HepG2 (cell line): ENCODE data around the gene POC1B. TPM values are rescaled to one million over a fixed set of nuclear protein-coding genes. Genes with fewer than 3 reads are reported as not detected.

ENCODE experiments used
- ARNT ChIP-seq: fragments of 450-650 bp; IDR thresholded peaks from 2 replicates; pipeline ENCODE4 v1.6.1; 2017
- BORCS8-MEF2B ChIP-seq: sonication (generic); formaldehyde crosslinking; IDR thresholded peaks from 2 replicates; pipeline ENCODE4 v1.8.0; 2022; ENCODE audit warnings: mild to moderate bottlenecking, missing genetic modification reagents
- HNRNPH1 ChIP-seq: fragments of 200-400 bp; formaldehyde crosslinking; optimal IDR thresholded peaks from 2 replicates; pipeline ENCODE3; 2017; ENCODE audit warnings: mild to moderate bottlenecking, low read depth, low read length
- KDM4B ChIP-seq: sonication (generic); formaldehyde crosslinking; IDR thresholded peaks from 2 replicates; pipeline ENCODE4 v1.4.0; 2020; ENCODE audit warnings: missing genetic modification reagents
- KLF11 ChIP-seq: IDR thresholded peaks from 2 replicates; pipeline ENCODE4 v1.6.1; 2016; ENCODE audit warnings: missing compliant biosample characterization
- NBN ChIP-seq: fragments of 450-650 bp; conservative IDR thresholded peaks from 2 replicates; pipeline ENCODE4 v1.6.1; 2017
- NR2F2 ChIP-seq: IDR thresholded peaks from 2 replicates; pipeline ENCODE4 v1.6.1; 2012; ENCODE audit warnings: low read depth, inconsistent platforms, borderline replicate concordance
- PAWR ChIP-seq: sonication (generic); formaldehyde crosslinking; IDR thresholded peaks from 2 replicates; pipeline ENCODE4 v1.4.0; 2020; ENCODE audit warnings: missing genetic modification reagents, mild to moderate bottlenecking, borderline replicate concordance
- PRPF4 ChIP-seq: fragments of 200-400 bp; formaldehyde crosslinking; IDR thresholded peaks from 2 replicates; pipeline ENCODE4 v1.6.1; 2016; ENCODE audit warnings: low read length, low read depth; ENCODE audit not compliant: poor library complexity, severe bottlenecking
- RAD51 ChIP-seq: fragments of 450-650 bp; IDR thresholded peaks from 2 replicates; pipeline ENCODE4 v1.6.1; 2016; ENCODE audit warnings: borderline replicate concordance
- RCOR2 ChIP-seq: IDR thresholded peaks from 2 replicates; pipeline ENCODE4 v1.6.1; 2016; ENCODE audit warnings: missing biosample characterization, missing genetic modification reagents
- ZBTB1 ChIP-seq: sonication (generic); formaldehyde crosslinking; IDR thresholded peaks from 2 replicates; pipeline ENCODE4 v1.4.0; 2020; ENCODE audit warnings: missing genetic modification reagents, borderline replicate concordance
- ZBTB7B ChIP-seq: sonication (generic); formaldehyde crosslinking; IDR thresholded peaks from 2 replicates; pipeline ENCODE4 v1.4.0; 2020; ENCODE audit warnings: missing genetic modification reagents
- ZFP91 ChIP-seq: sonication (generic); formaldehyde crosslinking; IDR thresholded peaks from 2 replicates; pipeline ENCODE4 v1.9.0; 2022; ENCODE audit warnings: missing genetic modification reagents, mild to moderate bottlenecking, borderline replicate concordance
- ZNF10 ChIP-seq: sonication (generic); formaldehyde crosslinking; IDR thresholded peaks from 2 replicates; pipeline ENCODE4 v1.4.0; 2020; ENCODE audit warnings: mild to moderate bottlenecking, low read depth, missing genetic modification reagents, borderline replicate concordance
- ZNF124 ChIP-seq: sonication (generic); formaldehyde crosslinking; IDR thresholded peaks from 2 replicates; pipeline ENCODE4 v1.4.0; 2020; ENCODE audit warnings: missing genetic modification reagents
- ZNF235 ChIP-seq: sonication (generic); formaldehyde crosslinking; IDR thresholded peaks from 2 replicates; pipeline ENCODE4 v1.8.1; 2023; ENCODE audit warnings: mild to moderate bottlenecking, missing genetic modification reagents, borderline replicate concordance
- ZNF274 ChIP-seq: sonication (generic); formaldehyde crosslinking; IDR thresholded peaks from 2 replicates; pipeline ENCODE4 v1.5.1; 2020; ENCODE audit warnings: mild to moderate bottlenecking, missing genetic modification reagents
- ZNF569 ChIP-seq: sonication (generic); formaldehyde crosslinking; IDR thresholded peaks from 2 replicates; pipeline ENCODE4 v1.5.0; 2020; ENCODE audit warnings: mild to moderate bottlenecking, missing genetic modification reagents, moderate library complexity, borderline replicate concordance
- ZNF672 ChIP-seq: sonication (generic); formaldehyde crosslinking; IDR thresholded peaks from 2 replicates; pipeline ENCODE4 v1.8.1; 2022; ENCODE audit warnings: missing genetic modification reagents
- ZNF7 ChIP-seq: IDR thresholded peaks from 2 replicates; pipeline ENCODE4 v1.6.1; 2016; ENCODE audit warnings: missing biosample characterization, missing genetic modification reagents
- ZNF746 ChIP-seq: sonication (generic); formaldehyde crosslinking; IDR thresholded peaks from 2 replicates; pipeline ENCODE4 v1.8.0; 2022; ENCODE audit warnings: mild to moderate bottlenecking, missing genetic modification reagents
- ZNF780A ChIP-seq: sonication (generic); formaldehyde crosslinking; IDR thresholded peaks from 2 replicates; pipeline ENCODE4 v1.8.0; 2022; ENCODE audit warnings: mild to moderate bottlenecking, missing genetic modification reagents, moderate library complexity
- ZNF839 ChIP-seq: sonication (generic); formaldehyde crosslinking; IDR thresholded peaks from 2 replicates; pipeline ENCODE4 v1.4.0; 2020; ENCODE audit warnings: missing genetic modification reagents, mild to moderate bottlenecking, borderline replicate concordance
- polyA plus RNA-seq, 8 experiments: library from polyadenylated mRNA; depleted of rRNA in 3 of 8; stranded (reverse) in 7 of 8; unstranded in 1 of 8; fragments of >200 nt; fragmentation: Illumina TruSeq in 4 of 8; extraction: Trizol in 4 of 8; gene quantifications; 2 replicates each; pipeline versions ENCODE4 v1.2.1 to v1.2.3, GENCODE V29; 2011 to 2016; ENCODE audit warnings: low read depth in 4 of 8, missing spikeins in 1 of 8, mixed read lengths in 1 of 8; ENCODE audit not compliant: insufficient read depth in 1 of 8
- total RNA-seq, 5 experiments: library from RNA; depleted of rRNA; stranded (reverse); fragments of >200 nt; fragmentation: Illumina TruSeq; extraction: Trizol; gene quantifications; 2 replicates each; pipeline ENCODE4 v1.2.3, GENCODE V29; 2016; ENCODE audit warnings: low read depth in 1 of 5
- TF ChIP-seq, protein P1 (sequence below), 2 experiments: sonication (generic) in 1 of 2; formaldehyde crosslinking in 1 of 2; IDR thresholded peaks; 2 replicates each; pipeline versions ENCODE4 v1.5.1 to v1.6.1; 2011 to 2020; ENCODE audit warnings: borderline replicate concordance in 1 of 2, low read depth in 1 of 2, low read length in 1 of 2, mild to moderate bottlenecking in 1 of 2, missing genetic modification reagents in 1 of 2, moderate library complexity in 1 of 2
- TF ChIP-seq, protein P2 (sequence below): sonication (generic); formaldehyde crosslinking; IDR thresholded peaks from 2 replicates; pipeline ENCODE4 v1.5.0; 2020; ENCODE audit warnings: missing genetic modification reagents

Gene POC1B
- total and polyA plus RNA-seq, 2 of the 13 experiments (the other 11 are each of a cell fraction or from before 2014, with no cell fraction given) = 9.3 to 11.0 TPM

DNA sequence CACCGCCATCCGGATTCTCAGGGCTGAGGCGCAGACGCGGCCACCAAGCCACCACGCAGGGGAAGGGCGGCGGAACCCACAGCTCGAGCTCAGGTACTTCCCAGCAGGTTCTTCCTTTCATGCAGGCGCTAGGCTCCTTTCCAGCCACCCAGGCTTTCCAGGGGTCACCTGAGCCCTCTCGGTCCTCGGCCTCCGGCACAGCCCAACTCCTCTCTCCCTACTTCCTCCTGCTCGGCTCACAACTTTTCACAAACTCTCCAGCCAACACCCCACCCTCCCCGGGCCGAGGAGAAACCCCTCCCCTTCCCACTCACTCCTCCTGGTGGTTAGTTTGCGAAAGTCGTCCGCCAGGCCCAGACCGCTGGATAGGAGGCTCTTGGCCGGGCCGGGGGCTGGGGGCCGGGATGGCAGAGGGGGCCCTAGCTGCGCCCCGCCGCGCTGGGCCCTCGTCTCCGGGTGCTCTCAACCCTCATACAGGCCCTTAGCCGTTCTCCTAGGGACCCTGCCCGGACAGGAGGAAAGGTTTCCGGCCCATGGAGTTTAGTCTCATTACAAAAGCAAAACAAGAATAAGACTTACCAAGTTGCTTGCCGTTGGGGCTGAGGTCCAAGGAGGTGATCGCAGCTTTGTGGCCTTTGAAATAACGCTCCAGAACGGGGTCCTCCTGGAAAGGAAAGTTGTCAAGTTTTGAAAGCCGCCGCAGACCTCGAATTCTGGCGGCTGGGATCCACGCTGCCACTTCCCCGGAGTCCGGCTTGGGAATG, 1.1 kb downstream of the POC1B start, which contains the start of gene GALNT4 (continued):
- TF ChIP-seq ZFP91 (CRISPR knock-in tag) = peak; percentile 74
- TF ChIP-seq ZNF274 (CRISPR knock-in tag) = no peak
- no peak for TF ChIP-seq RCOR2 (CRISPR knock-in tag)
- TF ChIP-seq HNRNPH1 = no peak
- TF ChIP-seq ZNF10 (CRISPR knock-in tag) = no peak
- TF ChIP-seq KLF11 (CRISPR knock-in tag) = no peak; the same call in 1 of the 2 replicates
- TF ChIP-seq, protein P1, sequence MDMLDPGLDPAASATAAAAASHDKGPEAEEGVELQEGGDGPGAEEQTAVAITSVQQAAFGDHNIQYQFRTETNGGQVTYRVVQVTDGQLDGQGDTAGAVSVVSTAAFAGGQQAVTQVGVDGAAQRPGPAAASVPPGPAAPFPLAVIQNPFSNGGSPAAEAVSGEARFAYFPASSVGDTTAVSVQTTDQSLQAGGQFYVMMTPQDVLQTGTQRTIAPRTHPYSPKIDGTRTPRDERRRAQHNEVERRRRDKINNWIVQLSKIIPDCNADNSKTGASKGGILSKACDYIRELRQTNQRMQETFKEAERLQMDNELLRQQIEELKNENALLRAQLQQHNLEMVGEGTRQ (IDR thresholded peaks at IDR 0.05; ENCODE audit: low read depth, low read length) = no peak
- TF ChIP-seq, protein P1 (CRISPR knock-in tag; IDR thresholded peaks at IDR 0.05; ENCODE audit: borderline replicate concordance) = no peak
- 0 out of 2 replicates have a peak, but pooled peaks have one; percentile 37 for TF ChIP-seq ZBTB7B
- TF ChIP-seq ZNF746 (CRISPR knock-in tag) = no peak
- TF ChIP-seq ZNF672 (CRISPR knock-in tag) = no peak
- no peak for TF ChIP-seq ZNF839 (CRISPR knock-in tag)
- no peak for TF ChIP-seq ARNT
- TF ChIP-seq BORCS8-MEF2B (CRISPR knock-in tag) = 0 out of 2 replicates have a peak, but pooled peaks have one; percentile 26
- TF ChIP-seq KDM4B (CRISPR knock-in tag) = no peak
- no peak for TF ChIP-seq NR2F2
- no peak for TF ChIP-seq ZNF569 (CRISPR knock-in tag)
- no peak for TF ChIP-seq NBN
- no peak for TF ChIP-seq ZNF124 (CRISPR knock-in tag)
- no peak for TF ChIP-seq RAD51
- no peak for TF ChIP-seq ZNF235 (CRISPR knock-in tag)
- TF ChIP-seq, protein P2, sequence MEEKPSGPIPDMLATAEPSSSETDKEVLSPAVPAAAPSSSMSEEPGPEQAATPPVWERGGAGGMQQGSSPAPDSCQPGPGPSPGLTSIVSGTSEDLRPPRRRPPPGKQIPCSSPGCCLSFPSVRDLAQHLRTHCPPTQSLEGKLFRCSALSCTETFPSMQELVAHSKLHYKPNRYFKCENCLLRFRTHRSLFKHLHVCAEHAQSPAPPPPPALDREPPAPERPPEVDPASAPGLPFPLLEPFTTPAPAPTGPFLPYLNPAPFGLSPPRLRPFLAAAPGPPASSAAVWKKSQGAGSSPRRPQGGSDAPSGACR (CRISPR knock-in tag) = no peak
- no peak for TF ChIP-seq ZNF7 (CRISPR knock-in tag)
- no peak for TF ChIP-seq PAWR
- TF ChIP-seq PRPF4 = no peak
- TF ChIP-seq ZBTB1 (CRISPR knock-in tag) = no peak
- TF ChIP-seq ZNF780A (CRISPR knock-in tag) = no peak
